Body of pancreas (tissue), 4 donors: ENCODE data around the gene AGR2. TPM values are rescaled to one million over a fixed set of nuclear protein-coding genes. Genes with fewer than 3 reads are reported as not detected.

Experiments used
- ATAC-seq: fragments of 150-250 bp; one replicate; pipeline ENCODE4 v1.9.1; 2016
- DNase-seq, 4 donors: peaks; one replicate each; pipeline ENCODE4 v3.0.0-alpha.2; 2019
- H3K27ac ChIP-seq, 4 donors: fragments of 200-600 bp; sonication (generic); 1 replicate in 3 of 4; 2 replicates in 1 of 4; pipeline versions ENCODE4 v1.5.1 to v1.6.1; 2016 to 2019; ENCODE audit warnings: mild to moderate bottlenecking in 1 of 4, mixed read lengths in 1 of 4, moderate library complexity in 1 of 4
- H3K27me3 ChIP-seq, 2 donors: fragments of 200-600 bp; sonication (generic); one replicate each; pipeline ENCODE4 v1.6.0; 2016; ENCODE audit warnings: mild to moderate bottlenecking in 1 of 2
- H3K36me3 ChIP-seq, 2 donors: fragments of 200-600 bp; sonication (generic); replicated peaks in 1 of 2; 2 replicates each; pipeline ENCODE4 v1.5.1; 2016; ENCODE audit warnings: low read depth in 2 of 2; ENCODE audit not compliant: insufficient read depth in 1 of 2
- H3K4me1 ChIP-seq: fragments of 200-600 bp; sonication (generic); one replicate; pipeline ENCODE4 v1.6.0; 2016
- H3K4me3 ChIP-seq, 2 donors: fragments of 200-600 bp; sonication (generic); 1 replicate in 1 of 2; 2 replicates in 1 of 2; pipeline ENCODE4 v1.5.1; 2016 to 2019
- H3K9me3 ChIP-seq, 3 donors: fragments of 200-600 bp; sonication (generic); 1 replicate in 2 of 3; 2 replicates in 1 of 3; pipeline ENCODE4 v1.5.1; 2016
- CTCF ChIP-seq, 7 experiments: fragments of 450-650 bp in 4 of 7; fragments of 200-600 bp in 3 of 7; sonication (generic) in 3 of 7; IDR thresholded peaks; one replicate each; pipeline ENCODE4 v1.5.1; 2016 to 2019; ENCODE audit warnings: antibody characterized with exemption in 7 of 7
- POLR2A ChIP-seq, 3 donors: fragments of 450-650 bp; IDR thresholded peaks; one replicate each; pipeline ENCODE4 v1.6.1; 2016; ENCODE audit warnings: antibody characterized with exemption in 3 of 3, mild to moderate bottlenecking in 2 of 3
- WGBS, 2 donors: methylation state at CpG; one replicate each; pipeline ENCODE4 v1.1.5; 2017; 5-methylcytosine and 5-hydroxymethylcytosine counted together
- intact Hi-C: fragments of 100-400 bp; cut with DNase I; formaldehyde crosslinking; loops from one replicate; pipeline ENCODE4 v1.15.1; 2023
- total RNA-seq, 2 donors: library from RNA; depleted of rRNA; stranded (reverse); fragments of >200 nt; gene quantifications; one replicate each; pipeline ENCODE4 v1.1.0, GENCODE V29; 2016

AGR2 gene
- total RNA-seq, 2 donors from 2014 or later = 6.3 to 20.0 TPM

GRCh38 chr7:16778476-16778875 is 26.3 kb downstream of the AGR2 start:
- Histone ChIP-seq H3K4me1 (peaks cover 4% of the 10 kb centered on the region), H3K27me3 (no peaks in the 10 kb centered on the region), H3K36me3 (peaks cover 0 to 1% of the 10 kb centered on the region in 2 donors), H3K27ac (no peak overlapping the region), H3K9me3 (no peaks in the 10 kb centered on the region), H3K4me3 (no peak overlapping the region)
- no peak for TF ChIP-seq CTCF (IDR thresholded peaks at IDR 0.05)
- TF ChIP-seq POLR2A (IDR thresholded peaks at IDR 0.05) = no peak
- no peak for ATAC-seq
- WGBS, 2 donors = 89 to 97% methylated on average over 3 of the region's 3 CpGs
- intact Hi-C loops = no loop called here
- DNase-seq = no peak

- WGBS, 2 donors = 90 to 96% methylated on average over 7 of the region's 7 CpGs
These were observed 28.7 kb downstream of the AGR2 start for GRCh38 chr7:16776053-16776452.

GRCh38 chr7:16774986-16775385 is 29.8 kb downstream of the AGR2 start:
- no peak for TF ChIP-seq POLR2A (IDR thresholded peaks at IDR 0.05)
- no peak for TF ChIP-seq CTCF (IDR thresholded peaks at IDR 0.05)
- Histone ChIP-seq H3K4me3 (no peak overlapping the region), H3K4me1 (peaks cover 8% of the 10 kb centered on the region), H3K27me3 (no peaks in the 10 kb centered on the region), H3K36me3 (no peaks in the 10 kb centered on the region), H3K9me3 (no peaks in the 10 kb centered on the region), H3K27ac (no peak overlapping the region)
- ATAC-seq (no peak), DNase-seq (no peak)
- intact Hi-C loops = no loop called here

More at GRCh38 chr7:16776053-16776452, 28.7 kb downstream of the AGR2 start:
- DNase-seq (no peak), ATAC-seq (no peak)
- TF ChIP-seq CTCF (IDR thresholded peaks at IDR 0.05) = no peak
- Histone ChIP-seq H3K27me3 (no peaks in the 10 kb centered on the region), H3K4me3 (no peak overlapping the region), H3K36me3 (no peaks in the 10 kb centered on the region), H3K4me1 (peaks cover 8% of the 10 kb centered on the region), H3K9me3 (no peaks in the 10 kb centered on the region), H3K27ac (no peak overlapping the region)
- intact Hi-C loops = no loop called here

- ATAC-seq = no peak
- H3K9me3 ChIP-seq = no peaks in the 10 kb centered on the region
- 65 to 69% methylated on average over 4 of the region's 4 CpGs for WGBS, 2 donors
- DNase-seq = no peak
- TF ChIP-seq POLR2A (IDR thresholded peaks at IDR 0.05) = no peak
- TF ChIP-seq CTCF (IDR thresholded peaks at IDR 0.05) = no peak
- no peak overlapping the region for H3K27ac ChIP-seq
- no peaks in the 10 kb centered on the region for H3K36me3 ChIP-seq
- intact Hi-C loops = no loop called here
- no peaks in the 10 kb centered on the region for H3K27me3 ChIP-seq
- H3K4me1 ChIP-seq = peaks cover 8% of the 10 kb centered on the region
- no peak overlapping the region for H3K4me3 ChIP-seq
These were observed 30.5 kb downstream of the AGR2 start for GRCh38 chr7:16774294-16774693.

GRCh38 chr7:16773884-16774283 is 30.9 kb downstream of the AGR2 start:
- Histone ChIP-seq H3K27ac (no peak overlapping the region), H3K27me3 (no peaks in the 10 kb centered on the region), H3K9me3 (no peaks in the 10 kb centered on the region), H3K4me3 (no peak overlapping the region), H3K4me1 (peaks cover 8% of the 10 kb centered on the region), H3K36me3 (no peaks in the 10 kb centered on the region)
- ATAC-seq (no peak), DNase-seq (no peak)
- intact Hi-C loops = no loop called here
- WGBS, 2 donors = 86 to 90% methylated on average over 2 of the region's 2 CpGs
- TF ChIP-seq CTCF (IDR thresholded peaks at IDR 0.05) = no peak
- no peak for TF ChIP-seq POLR2A (IDR thresholded peaks at IDR 0.05)
